Lung (tissue), 12 donors: ENCODE results near the gene MCCC1. TPM values are rescaled to one million over a fixed set of nuclear protein-coding genes. Genes with fewer than 3 reads are reported as not detected.
"Not testable (repeated sequence)": the region's sequence is repeated elsewhere in the genome, so short reads cannot be mapped to it uniquely, and the experiment has no call there.

Source experiments
- ATAC-seq: fragments of 200-7000 bp; cut with Tn5 transposase; one replicate; pipeline ENCODE4 v1.9.1; 2020; ENCODE audit warnings: moderate number of reproducible peaks; ENCODE audit not compliant: insufficient read depth, low FRiP score
- DNase-seq, 3 donors: peaks; one replicate each; pipeline ENCODE4 v3.0.0-alpha.2; 2013 to 2017
- H3K27ac ChIP-seq, 2 donors: one replicate each; pipeline ENCODE4 v1.5.1; 2013; ENCODE audit warnings: mild to moderate bottlenecking in 2 of 2, moderate library complexity in 2 of 2, control low read depth in 1 of 2, inconsistent platforms in 1 of 2, low read depth in 1 of 2, low read length in 1 of 2
- H3K27me3 ChIP-seq, 3 donors: one replicate each; pipeline ENCODE4 v1.5.1; 2013; ENCODE audit warnings: low read length in 2 of 3; ENCODE audit not compliant: control insufficient read depth in 3 of 3, insufficient read depth in 3 of 3
- H3K36me3 ChIP-seq, 4 donors: one replicate each; pipeline ENCODE4 v1.5.1; 2013; ENCODE audit warnings: low read length in 4 of 4, mild to moderate bottlenecking in 1 of 4, moderate library complexity in 1 of 4; ENCODE audit not compliant: control insufficient read depth in 4 of 4, insufficient read depth in 4 of 4
- H3K4me1 ChIP-seq, 5 donors: one replicate each; pipeline ENCODE4 v1.5.1; 2013; ENCODE audit warnings: low read length in 5 of 5, mild to moderate bottlenecking in 2 of 5, moderate library complexity in 1 of 5; ENCODE audit not compliant: control insufficient read depth in 5 of 5, insufficient read depth in 5 of 5
- H3K4me3 ChIP-seq: one replicate; pipeline ENCODE4 v1.5.1; 2013; ENCODE audit warnings: mild to moderate bottlenecking, control low read depth, moderate library complexity
- H3K9ac ChIP-seq, 2 donors: one replicate each; pipeline ENCODE4 v1.5.1; 2013; ENCODE audit warnings: low read length in 2 of 2, control low read depth in 1 of 2; ENCODE audit not compliant: insufficient read depth in 1 of 2
- H3K9me3 ChIP-seq, 4 donors: one replicate each; pipeline ENCODE4 v1.5.1; 2013; ENCODE audit warnings: low read length in 3 of 4, mild to moderate bottlenecking in 1 of 4, moderate library complexity in 1 of 4; ENCODE audit not compliant: control insufficient read depth in 4 of 4, insufficient read depth in 3 of 4
- CTCF ChIP-seq: IDR thresholded peaks from 2 replicates; pipeline ENCODE4 v1.5.1; 2012; ENCODE audit warnings: mild to moderate bottlenecking; ENCODE audit errors: control extremely low read depth, extremely low read depth
- WGBS, 2 donors: extraction: QIAGEN DNeasy Blood & Tissue Kit; methylation state at CpG; one replicate each; pipeline ENCODE4 v1.1.7; 2013; 5-methylcytosine and 5-hydroxymethylcytosine counted together
- polyA plus RNA-seq, 2 donors: library from polyadenylated mRNA; stranded (reverse); fragments of 200-250 nt; gene quantifications; one replicate each; pipeline ENCODE4 v1.2.1, GENCODE V29; 2013
- total RNA-seq, 2 donors: library from RNA; depleted of rRNA in 1 of 2; stranded (reverse); fragments of >200 nt in 1 of 2; gene quantifications; one replicate each; pipeline ENCODE4 v1.2.1, GENCODE V29; 2014 to 2021
- donor health status: control.
- donor health status: control.
- donor health status: Bipolar disorder and iron deficiency.
- donor health status: healthy.
- donor health status: DM: yes; HTN: yes; CAD: no.

The MCCC1 gene
- total and polyA plus RNA-seq, 4 donors = 21.7 to 126 (median 63.7) TPM

- no peak overlapping the region for H3K4me3 ChIP-seq
- WGBS, 2 donors = 2 to 61% methylated on average over 1 of the region's 1 CpG
- H3K27me3 ChIP-seq = no peaks in the 10 kb centered on the region
- ATAC-seq (no peak), DNase-seq (no peak)
- H3K9me3 ChIP-seq = no peaks in the 10 kb centered on the region
- no peak for TF ChIP-seq CTCF
- peaks cover 12 to 28% (median 16%) of the 10 kb centered on the region in 4 donors for H3K36me3 ChIP-seq
- H3K4me1 ChIP-seq = no peaks in the 10 kb centered on the region
- no peak overlapping the region for H3K9ac ChIP-seq
- H3K27ac ChIP-seq = no peak overlapping the region
Measured at GRCh38 chr3:183069086-183069485, 30.2 kb downstream of the MCCC1 start.

- not testable (repeated sequence) for DNase-seq, H3K9me3 ChIP-seq, H3K9ac ChIP-seq, ATAC-seq, H3K27ac ChIP-seq, H3K4me1 ChIP-seq, H3K4me3 ChIP-seq, H3K27me3 ChIP-seq
- H3K36me3 ChIP-seq = peaks cover 13 to 28% (median 19%) of the 10 kb centered on the region in 4 donors
- WGBS, 2 donors = 97 to 98% methylated on average over 2 of the region's 2 CpGs
Measured at GRCh38 chr3:183066891-183067290, 32.4 kb downstream of the MCCC1 start.

- no peak for DNase-seq
- ATAC-seq = no peak
- Histone ChIP-seq H3K9ac (no peak overlapping the region), H3K27me3 (no peaks in the 10 kb centered on the region), H3K36me3 (peaks cover 10 to 19% (median 15%) of the 10 kb centered on the region in 4 donors), H3K9me3 (no peaks in the 10 kb centered on the region), H3K4me1 (no peaks in the 10 kb centered on the region), H3K27ac (no peak overlapping the region), H3K4me3 (no peak overlapping the region)
- TF ChIP-seq CTCF = no peak
- 92 to 97% methylated on average over 36 of the region's 36 CpGs for WGBS, 2 donors
Measured at GRCh38 chr3:183064475-183064874, 34.8 kb downstream of the MCCC1 start.

- Histone ChIP-seq H3K36me3 (peaks cover 5 to 15% (median 10%) of the 10 kb centered on the region in 4 donors), H3K27me3 (no peaks in the 10 kb centered on the region), H3K4me1 (no peaks in the 10 kb centered on the region), H3K9me3 (no peaks in the 10 kb centered on the region), H3K4me3 (no peak overlapping the region), H3K27ac (no peak overlapping the region), H3K9ac (no peak overlapping the region)
- WGBS, 2 donors = 84 to 92% methylated on average over 6 of the region's 6 CpGs
- no peak for TF ChIP-seq CTCF
- ATAC-seq (no peak), DNase-seq (no peak)
Measured at GRCh38 chr3:183061391-183062172, 37.7 kb downstream of the MCCC1 start.
